BJ (cell line): ENCODE results near the gene ESCO1. TPM values are rescaled to one million over a fixed set of nuclear protein-coding genes. Genes with fewer than 3 reads are reported as not detected.
A peak's percentile ranks its signal among the peaks of the same experiment; 100 is the strongest.
"Not testable (repeated sequence)": the region's sequence is repeated elsewhere in the genome, so short reads cannot be mapped to it uniquely, and the experiment has no call there.

Source experiments
- CTCF ChIA-PET: fragments of 350-600 bp; formaldehyde crosslinking; extraction: SDS; loops from one replicate; lab custom pipeline; 2021; ENCODE audit warnings: antibody characterized with exemption, inconsistent platforms; lab: Yijun Ruan, JAX
- POLR2A ChIA-PET: fragments of 300-600 bp; sonication (Branson Sonifier 250); formaldehyde crosslinking; extraction: SDS; loops from one replicate; lab custom pipeline; 2021; ENCODE audit warnings: antibody characterized with exemption; lab: Charles Lee
- DNase-seq: peaks from one replicate; pipeline ENCODE4 v3.0.0-alpha.2; 2011; ENCODE audit warnings: low read depth
- H3K27me3 ChIP-seq: 2 replicates; pipeline ENCODE4 v1.6.0; 2011; ENCODE audit warnings: low read length; ENCODE audit not compliant: control insufficient read depth, insufficient read depth
- H3K36me3 ChIP-seq: 2 replicates; pipeline ENCODE4 v1.5.1; 2011; ENCODE audit warnings: low read length; ENCODE audit not compliant: control insufficient read depth, insufficient read depth
- H3K4me3 ChIP-seq: 2 replicates; pipeline ENCODE4 v1.5.1; 2011; ENCODE audit warnings: low read depth, mild to moderate bottlenecking, control low read depth, low read length
- CTCF ChIP-seq: IDR thresholded peaks from 2 replicates; pipeline ENCODE4 v1.5.1; 2011; ENCODE audit warnings: low read depth, mild to moderate bottlenecking, control low read depth, inconsistent platforms, low read length, moderate library complexity; ENCODE audit not compliant: insufficient read depth
- polyA minus RNA-seq: library from RNA; depleted of rRNA, polyadenylated mRNA; stranded (reverse); fragments of >200 nt; gene quantifications from 2 replicates; pipeline ENCODE4 v1.2.3, GENCODE V29; 2011; rRNA and poly(A)+ RNA removed
- polyA plus RNA-seq: library from polyadenylated mRNA; depleted of rRNA; stranded (reverse); fragments of >200 nt; gene quantifications from 2 replicates; pipeline ENCODE4 v1.2.3, GENCODE V29; 2011; rRNA removed

Gene ESCO1
- polyA plus RNA-seq (2.0 and 5.0 TPM in 2 replicates), polyA minus RNA-seq (1.7 and 2.4 TPM in 2 replicates)

GRCh38 chr18:21600526-21601410 lies at the start of gene ESCO1:
Gene ESCO1, minus strand, starts transcription at chr18:21600704. Its CDS starts 25,861 bp downstream, at chr18:21574843.
- peak; percentile 84 for TF ChIP-seq CTCF
- no peaks in the 10 kb centered on the region for H3K36me3 ChIP-seq
- POLR2A ChIA-PET = interaction anchor here (0.6 to 1.1 kb wide), 3 partner anchors 26 to 552 kb away, joined by 3 to 4 read pairs (median 3); no protein-coding TSS in a partner anchor
- no peaks in the 10 kb centered on the region for H3K27me3 ChIP-seq
- DNase-seq = peak; percentile 90
- H3K4me3 ChIP-seq = peak within 1 kb of the TSS; percentile 94
- CTCF ChIA-PET = interaction anchor here (0.5 to 3.1 kb wide), 30 partner anchors 10 to 894 kb away, joined by 3 to 59 read pairs (median 4); partner anchors contain the start of genes ABHD3, MIB1 and SNRPD1

- H3K4me3 ChIP-seq, POLR2A ChIA-PET, H3K36me3 ChIP-seq, DNase-seq, H3K27me3 ChIP-seq: not testable (repeated sequence)
- CTCF ChIA-PET = interaction anchor here (0.6 to 1.2 kb wide), 2 partner anchors 28 to 64 kb away, joined by 3 read pairs; partner anchors contain the start of gene SNRPD1
Measured at GRCh38 chr18:21640375-21640774, 39.9 kb upstream of the ESCO1 start.

- Histone ChIP-seq H3K36me3 (no peaks in the 10 kb centered on the region), H3K4me3 (no peak overlapping the region), H3K27me3 (no peaks in the 10 kb centered on the region)
- no peak for DNase-seq
- ChIA-PET POLR2A (no interaction called here), CTCF (no interaction called here)
- no peak for TF ChIP-seq CTCF
Measured at GRCh38 chr18:21638822-21639221, 38.3 kb upstream of the ESCO1 start.

GRCh38 chr18:21636769-21637168 lies 36.3 kb upstream of the ESCO1 start:
- Histone ChIP-seq H3K27me3 (no peaks in the 10 kb centered on the region), H3K36me3 (no peaks in the 10 kb centered on the region), H3K4me3 (no peak overlapping the region)
- ChIA-PET CTCF (interaction anchor here (2.0 kb wide), 1 partner anchor 36 kb away, joined by 4 read pairs; the partner anchor contains the start of gene ESCO1), POLR2A (no interaction called here)
- no peak for TF ChIP-seq CTCF
- no peak for DNase-seq

- Histone ChIP-seq H3K27me3 (no peaks in the 10 kb centered on the region), H3K36me3 (no peaks in the 10 kb centered on the region), H3K4me3 (no peak overlapping the region)
- no peak for DNase-seq
- CTCF ChIA-PET = interaction anchor here (2.0 kb wide), 1 partner anchor 34 kb away, joined by 4 read pairs; the partner anchor contains the start of gene ESCO1
- no peak for TF ChIP-seq CTCF
- POLR2A ChIA-PET = no interaction called here
Measured at GRCh38 chr18:21634588-21635199, 34.2 kb upstream of the ESCO1 start.
